ENCODE data around the gene ABCA8. TPM values are rescaled to one million over a fixed set of nuclear protein-coding genes. Genes with fewer than 3 reads are reported as not detected.
"Not testable (repeated sequence)": the region's sequence is repeated elsewhere in the genome, so short reads cannot be mapped to it uniquely, and the experiment has no call there.

ABCA8 gene, protein sequence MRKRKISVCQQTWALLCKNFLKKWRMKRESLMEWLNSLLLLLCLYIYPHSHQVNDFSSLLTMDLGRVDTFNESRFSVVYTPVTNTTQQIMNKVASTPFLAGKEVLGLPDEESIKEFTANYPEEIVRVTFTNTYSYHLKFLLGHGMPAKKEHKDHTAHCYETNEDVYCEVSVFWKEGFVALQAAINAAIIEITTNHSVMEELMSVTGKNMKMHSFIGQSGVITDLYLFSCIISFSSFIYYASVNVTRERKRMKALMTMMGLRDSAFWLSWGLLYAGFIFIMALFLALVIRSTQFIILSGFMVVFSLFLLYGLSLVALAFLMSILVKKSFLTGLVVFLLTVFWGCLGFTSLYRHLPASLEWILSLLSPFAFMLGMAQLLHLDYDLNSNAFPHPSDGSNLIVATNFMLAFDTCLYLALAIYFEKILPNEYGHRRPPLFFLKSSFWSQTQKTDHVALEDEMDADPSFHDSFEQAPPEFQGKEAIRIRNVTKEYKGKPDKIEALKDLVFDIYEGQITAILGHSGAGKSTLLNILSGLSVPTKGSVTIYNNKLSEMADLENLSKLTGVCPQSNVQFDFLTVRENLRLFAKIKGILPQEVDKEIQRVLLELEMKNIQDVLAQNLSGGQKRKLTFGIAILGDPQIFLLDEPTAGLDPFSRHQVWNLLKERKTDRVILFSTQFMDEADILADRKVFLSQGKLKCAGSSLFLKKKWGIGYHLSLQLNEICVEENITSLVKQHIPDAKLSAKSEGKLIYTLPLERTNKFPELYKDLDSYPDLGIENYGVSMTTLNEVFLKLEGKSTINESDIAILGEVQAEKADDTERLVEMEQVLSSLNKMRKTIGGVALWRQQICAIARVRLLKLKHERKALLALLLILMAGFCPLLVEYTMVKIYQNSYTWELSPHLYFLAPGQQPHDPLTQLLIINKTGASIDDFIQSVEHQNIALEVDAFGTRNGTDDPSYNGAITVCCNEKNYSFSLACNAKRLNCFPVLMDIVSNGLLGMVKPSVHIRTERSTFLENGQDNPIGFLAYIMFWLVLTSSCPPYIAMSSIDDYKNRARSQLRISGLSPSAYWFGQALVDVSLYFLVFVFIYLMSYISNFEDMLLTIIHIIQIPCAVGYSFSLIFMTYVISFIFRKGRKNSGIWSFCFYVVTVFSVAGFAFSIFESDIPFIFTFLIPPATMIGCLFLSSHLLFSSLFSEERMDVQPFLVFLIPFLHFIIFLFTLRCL (N-terminal part only)
- total RNA-seq: not detected

DNA sequence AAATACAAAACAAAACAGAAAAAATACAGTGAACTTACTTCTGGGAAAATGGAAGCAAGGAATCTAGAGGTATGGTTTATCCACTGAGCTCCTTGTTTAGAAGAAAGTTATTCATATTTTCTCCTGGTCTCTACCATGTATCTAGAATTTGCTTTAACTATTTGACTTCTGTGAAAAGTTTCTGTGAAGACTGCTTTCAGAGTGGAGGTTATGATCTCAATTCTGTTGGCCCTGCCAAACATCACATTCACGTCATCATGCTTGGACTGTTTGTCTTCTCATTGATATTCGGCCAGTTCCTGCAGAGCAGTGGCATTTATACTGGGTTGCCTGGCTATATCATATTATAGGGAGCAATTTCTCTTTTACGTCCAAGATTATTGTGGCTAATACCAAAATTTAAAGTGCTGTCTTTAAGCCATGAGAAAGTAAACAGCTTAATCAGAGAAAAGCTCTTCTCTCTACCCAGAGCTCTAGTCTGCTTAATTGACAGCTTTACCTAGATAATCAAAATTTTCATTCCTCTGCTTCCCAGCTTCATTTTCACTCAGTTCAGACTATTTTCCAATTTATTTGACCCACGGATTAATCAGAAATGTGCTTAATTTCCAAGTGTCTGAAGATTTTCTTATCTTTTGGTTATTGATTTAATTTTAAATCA lies at the start of gene ABCA8:
ABCA8 (minus strand) TSS at position 212 of the 661 bp plus-strand sequence. CDS start 13,358 bp downstream, outside the sequence.
- intact Hi-C loops (cut with DNase I, micrococcal nuclease): no loop called here
- no peak within 1 kb of the TSS for H3K4me3 Mint-ChIP-seq
- ChIA-PET CTCF (interaction anchor here (0.5 to 0.6 kb wide), 2 partner anchors 172 to 280 kb away, joined by 3 read pairs; no protein-coding TSS in a partner anchor), POLR2A (no interaction called here)
- no peak within 1 kb of the TSS for H3K27ac Mint-ChIP-seq
- no peak for DNase-seq
- no peaks in the 10 kb centered on the region for H3K27me3 Mint-ChIP-seq
- peaks cover 3% of the 10 kb centered on the region for H3K9me3 Mint-ChIP-seq (ENCODE audit: low read depth)
- H3K36me3 Mint-ChIP-seq (ENCODE audit: low read depth): no peaks in the 10 kb centered on the region
- H3K4me1 Mint-ChIP-seq: no peaks in the 10 kb centered on the region
- no peak for ATAC-seq

DNA sequence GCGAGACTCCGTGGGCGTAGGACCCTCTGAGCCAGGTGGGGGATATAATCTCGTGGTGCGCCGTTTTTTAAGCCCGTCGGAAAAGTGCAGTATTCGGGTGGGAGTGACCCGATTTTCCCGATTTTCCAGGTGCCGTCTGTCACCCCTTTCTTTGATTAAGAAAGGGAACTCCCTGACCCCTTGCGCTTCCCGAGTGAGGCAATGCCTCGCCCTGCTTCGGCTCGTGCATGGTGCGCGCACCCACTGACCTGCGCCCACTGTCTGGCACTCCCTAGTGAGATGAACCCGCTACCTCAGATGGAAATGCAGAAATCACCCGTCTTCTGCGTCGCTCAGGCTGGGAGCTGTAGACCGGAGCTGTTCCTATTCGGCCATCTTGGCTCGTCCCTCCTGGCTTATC lies 49.6 kb upstream of the ABCA8 start:
- not testable (repeated sequence) for H3K36me3 Mint-ChIP-seq (ENCODE audit: low read depth)

DNA sequence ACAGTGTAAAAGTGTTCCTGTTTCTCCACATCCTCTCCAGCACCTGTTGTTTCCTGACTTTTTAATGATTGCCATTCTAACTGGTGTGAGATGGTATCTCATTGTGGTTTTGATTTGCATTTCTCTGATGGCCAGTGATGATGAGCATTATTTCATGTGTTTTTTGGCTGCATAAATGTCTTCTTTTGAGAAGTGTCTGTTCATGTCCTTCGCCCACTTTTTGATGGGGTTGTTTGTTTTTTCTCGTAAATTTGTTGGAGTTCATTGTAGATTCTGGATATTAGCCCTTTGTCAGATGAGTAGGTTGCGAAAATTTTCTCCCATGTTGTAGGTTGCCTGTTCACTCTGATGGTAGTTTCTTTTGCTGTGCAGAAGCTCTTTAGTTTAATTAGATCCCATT lies 44.6 kb upstream of the ABCA8 start:
- H3K4me1 Mint-ChIP-seq; H3K27me3 Mint-ChIP-seq; POLR2A ChIA-PET; CTCF ChIA-PET; DNase-seq; H3K36me3 Mint-ChIP-seq (ENCODE audit: low read depth); ATAC-seq; H3K4me3 Mint-ChIP-seq; H3K9me3 Mint-ChIP-seq (ENCODE audit: low read depth); H3K27ac Mint-ChIP-seq; intact Hi-C loops (cut with DNase I, micrococcal nuclease): not testable (repeated sequence)

More for the DNA sequence above, 49.6 kb upstream of the ABCA8 start:
- intact Hi-C loops (cut with DNase I, micrococcal nuclease); H3K4me1 Mint-ChIP-seq; POLR2A ChIA-PET; ATAC-seq; H3K27ac Mint-ChIP-seq; H3K27me3 Mint-ChIP-seq; CTCF ChIA-PET; H3K4me3 Mint-ChIP-seq; H3K9me3 Mint-ChIP-seq (ENCODE audit: low read depth); DNase-seq: not testable (repeated sequence)

DNA sequence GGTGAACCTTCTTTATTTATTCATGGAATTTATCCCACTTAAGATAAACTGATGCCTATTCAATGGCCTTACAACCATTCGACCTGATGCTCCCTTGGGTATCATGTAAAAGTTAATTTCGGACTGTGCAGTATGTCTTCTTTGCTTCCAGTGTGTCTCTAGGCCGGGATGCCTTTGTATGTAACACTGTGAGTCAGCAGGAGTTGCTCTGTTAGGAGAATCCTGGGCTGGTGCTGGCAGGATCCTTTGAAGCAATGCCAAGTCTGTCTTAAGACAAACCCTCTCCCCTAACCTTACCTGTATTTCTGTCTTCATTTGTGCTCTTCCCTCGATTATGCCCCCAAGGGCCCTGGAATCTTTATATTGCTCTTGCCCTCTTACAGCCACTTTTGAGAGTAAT lies 37.9 kb upstream of the ABCA8 start:
- Mint-ChIP-seq H3K4me1 (no peaks in the 10 kb centered on the region), H3K9me3 (ENCODE audit: low read depth) (no peaks in the 10 kb centered on the region), H3K27me3 (no peaks in the 10 kb centered on the region), H3K4me3 (no peak overlapping the region), H3K27ac (no peak overlapping the region), H3K36me3 (ENCODE audit: low read depth) (no peaks in the 10 kb centered on the region)
- ChIA-PET CTCF (no interaction called here), POLR2A (no interaction called here)
- ATAC-seq: no peak
- intact Hi-C loops (cut with DNase I, micrococcal nuclease): no loop called here
- DNase-seq: no peak

DNA sequence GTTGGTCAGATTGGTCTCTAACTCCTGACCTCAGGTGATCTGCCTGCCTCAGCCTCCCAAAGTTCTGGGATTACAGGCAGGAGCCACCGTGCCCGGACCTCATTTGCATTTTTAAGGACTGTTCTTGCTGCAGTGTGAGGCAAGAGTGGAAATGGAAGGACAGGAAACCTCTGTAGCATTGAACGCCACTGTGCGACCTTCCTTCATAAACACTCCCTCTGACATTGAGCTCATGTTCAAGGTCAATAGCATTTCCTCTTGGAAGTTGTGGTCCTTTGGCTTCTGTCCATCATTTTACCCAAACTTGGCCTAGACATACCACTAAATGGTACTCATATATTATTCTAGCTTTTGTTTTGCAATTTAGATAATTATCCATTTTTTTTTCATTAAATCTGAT lies 32.8 kb upstream of the ABCA8 start:
- Mint-ChIP-seq H3K9me3 (ENCODE audit: low read depth) (no peaks in the 10 kb centered on the region), H3K36me3 (ENCODE audit: low read depth) (no peaks in the 10 kb centered on the region), H3K27ac (no peak overlapping the region), H3K4me3 (no peak overlapping the region), H3K27me3 (no peaks in the 10 kb centered on the region), H3K4me1 (no peaks in the 10 kb centered on the region)
- ChIA-PET POLR2A (no interaction called here), CTCF (no interaction called here)
- no peak for ATAC-seq
- no peak for DNase-seq
- intact Hi-C loops (cut with DNase I, micrococcal nuclease): no loop called here

DNA sequence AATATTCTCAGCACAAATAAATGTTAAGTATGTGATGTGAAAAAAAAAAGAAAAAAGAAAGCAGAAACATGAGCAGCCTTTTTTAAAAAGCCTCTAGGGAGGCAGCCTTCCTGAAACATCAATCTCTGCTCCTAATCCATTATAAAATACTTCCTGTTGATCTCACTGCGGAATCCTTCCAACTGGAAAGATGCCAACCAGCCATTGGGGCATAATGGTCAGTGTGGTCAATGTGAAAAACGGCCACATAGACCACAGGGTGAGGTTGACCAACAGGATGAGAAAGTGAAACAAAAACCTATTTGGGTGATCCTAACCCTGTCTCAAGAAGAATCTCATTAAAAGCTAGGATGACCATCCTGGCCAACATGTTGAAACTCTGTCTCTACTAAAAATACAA lies 26.1 kb upstream of the ABCA8 start:
- H3K4me1 Mint-ChIP-seq: no peaks in the 10 kb centered on the region
- H3K27ac Mint-ChIP-seq: no peak overlapping the region
- H3K36me3 Mint-ChIP-seq (ENCODE audit: low read depth): no peaks in the 10 kb centered on the region
- ATAC-seq (no peak), DNase-seq (no peak)
- CTCF ChIA-PET: no interaction called here
- no peak overlapping the region for H3K4me3 Mint-ChIP-seq
- POLR2A ChIA-PET: no interaction called here
- H3K9me3 Mint-ChIP-seq (ENCODE audit: low read depth): no peaks in the 10 kb centered on the region
- peaks cover 2% of the 10 kb centered on the region for H3K27me3 Mint-ChIP-seq
- intact Hi-C loops (cut with DNase I, micrococcal nuclease): no loop called here

DNA sequence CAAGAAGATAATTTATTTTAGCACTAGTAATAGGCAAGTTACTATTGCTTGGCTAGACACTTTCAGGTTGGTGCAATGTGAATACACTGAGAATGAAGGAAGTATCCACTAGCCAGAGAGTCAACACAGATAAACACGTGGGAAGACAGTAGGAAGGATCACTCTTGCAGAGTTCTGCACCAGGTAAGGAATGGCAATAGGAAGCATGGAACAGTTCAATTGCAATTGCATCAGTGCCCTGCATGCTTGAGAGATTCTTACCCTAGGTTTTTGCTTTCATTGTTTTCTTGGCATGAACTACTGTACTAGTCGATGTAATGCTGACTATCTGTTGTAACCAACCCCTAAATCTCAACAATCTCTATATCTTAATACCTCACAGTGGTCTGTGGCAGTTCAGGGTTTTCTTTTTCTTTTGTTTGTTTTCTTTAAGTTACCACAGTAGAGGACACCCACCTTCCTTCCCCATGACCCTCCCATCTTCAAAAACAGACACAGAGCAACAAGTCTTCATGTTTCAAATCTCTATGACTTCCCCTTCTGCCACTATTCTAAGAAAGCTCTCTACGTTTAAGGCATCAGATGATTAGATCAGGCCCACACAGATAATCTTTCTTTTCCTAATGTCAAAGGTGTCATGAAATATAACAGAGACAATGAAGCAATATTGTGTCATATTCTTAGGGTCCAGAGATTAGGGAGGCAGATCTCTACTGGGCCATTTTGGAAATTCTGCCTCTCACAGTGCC lies 18.1 kb upstream of the ABCA8 start:
- ATAC-seq (no peak), DNase-seq (no peak)
- ChIA-PET CTCF (interaction anchor here (0.7 kb wide), 1 partner anchor 505 kb away, joined by 3 read pairs; no protein-coding TSS in a partner anchor), POLR2A (no interaction called here)
- Mint-ChIP-seq H3K27me3 (no peaks in the 10 kb centered on the region), H3K9me3 (ENCODE audit: low read depth) (no peaks in the 10 kb centered on the region), H3K27ac (no peak overlapping the region), H3K36me3 (ENCODE audit: low read depth) (no peaks in the 10 kb centered on the region), H3K4me1 (no peaks in the 10 kb centered on the region), H3K4me3 (no peak overlapping the region)
- intact Hi-C loops (cut with DNase I, micrococcal nuclease): loop anchor here in 1 of 2 experiments (5.0 kb wide), 1 partner anchor 196 kb away; no protein-coding TSS in a partner anchor

DNA sequence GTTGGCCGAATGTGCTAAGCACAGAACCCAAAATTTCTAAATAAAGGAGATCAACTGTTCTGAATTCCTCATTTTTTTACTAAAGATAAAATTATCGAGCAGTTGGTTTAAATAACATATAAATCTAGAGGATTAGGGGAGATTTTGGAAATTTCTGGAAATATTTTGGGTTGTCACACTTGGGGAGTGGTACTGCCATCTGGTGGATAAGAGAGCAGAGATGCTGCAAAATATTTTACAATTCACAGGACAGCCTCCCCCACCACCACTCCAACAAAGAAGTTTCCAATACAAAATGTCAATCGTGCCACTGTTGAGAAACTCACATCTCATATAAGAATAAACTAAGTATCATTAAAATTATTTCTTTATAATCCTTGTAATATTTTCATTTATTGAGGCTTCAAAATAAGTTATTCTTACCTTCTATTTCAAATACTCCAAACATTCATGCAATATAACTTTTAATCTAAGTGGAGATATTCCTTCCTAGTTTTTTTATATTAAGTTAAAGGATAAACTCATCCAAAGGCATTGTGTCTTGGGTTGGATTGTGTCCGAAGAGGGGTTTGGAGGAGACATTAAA lies 17.0 kb upstream of the ABCA8 start:
- no peaks in the 10 kb centered on the region for H3K27me3 Mint-ChIP-seq
- intact Hi-C loops (cut with DNase I, micrococcal nuclease): loop anchor here (1.0 to 5.0 kb wide), 2 partner anchors 195 to 200 kb away; no protein-coding TSS in a partner anchor
- no peaks in the 10 kb centered on the region for H3K4me1 Mint-ChIP-seq
- CTCF ChIA-PET: no interaction called here
- H3K36me3 Mint-ChIP-seq (ENCODE audit: low read depth): no peaks in the 10 kb centered on the region
- H3K27ac Mint-ChIP-seq: no peak overlapping the region
- no peaks in the 10 kb centered on the region for H3K9me3 Mint-ChIP-seq (ENCODE audit: low read depth)
- ATAC-seq (no peak), DNase-seq (no peak)
- POLR2A ChIA-PET: no interaction called here
- H3K4me3 Mint-ChIP-seq: no peak overlapping the region

DNA sequence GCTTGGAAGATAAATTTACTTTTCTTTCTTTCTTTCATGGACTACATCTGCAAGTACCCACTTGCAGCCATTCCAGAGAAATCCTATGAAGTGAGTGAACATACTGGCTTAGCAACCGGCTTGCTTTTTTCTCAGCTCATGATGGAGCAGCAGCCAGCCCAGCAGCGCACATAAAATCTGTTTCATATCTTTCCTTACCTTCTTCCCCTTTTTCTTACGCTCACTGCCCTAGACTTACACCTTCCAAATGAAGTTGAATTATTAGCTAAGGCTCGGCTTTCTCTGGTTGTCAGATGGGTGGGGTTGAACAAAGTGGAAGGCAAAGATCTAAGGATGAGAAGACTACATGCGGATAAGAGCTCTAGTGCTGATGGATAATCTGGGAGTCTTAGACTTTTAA lies 13.9 kb upstream of the ABCA8 start:
- Mint-ChIP-seq H3K4me1 (no peaks in the 10 kb centered on the region), H3K36me3 (ENCODE audit: low read depth) (no peaks in the 10 kb centered on the region), H3K27me3 (no peaks in the 10 kb centered on the region), H3K9me3 (ENCODE audit: low read depth) (no peaks in the 10 kb centered on the region), H3K27ac (no peak overlapping the region), H3K4me3 (no peak overlapping the region)
- intact Hi-C loops (cut with DNase I, micrococcal nuclease): no loop called here
- ChIA-PET CTCF (no interaction called here), POLR2A (no interaction called here)
- no peak for DNase-seq
- no peak for ATAC-seq

DNA sequence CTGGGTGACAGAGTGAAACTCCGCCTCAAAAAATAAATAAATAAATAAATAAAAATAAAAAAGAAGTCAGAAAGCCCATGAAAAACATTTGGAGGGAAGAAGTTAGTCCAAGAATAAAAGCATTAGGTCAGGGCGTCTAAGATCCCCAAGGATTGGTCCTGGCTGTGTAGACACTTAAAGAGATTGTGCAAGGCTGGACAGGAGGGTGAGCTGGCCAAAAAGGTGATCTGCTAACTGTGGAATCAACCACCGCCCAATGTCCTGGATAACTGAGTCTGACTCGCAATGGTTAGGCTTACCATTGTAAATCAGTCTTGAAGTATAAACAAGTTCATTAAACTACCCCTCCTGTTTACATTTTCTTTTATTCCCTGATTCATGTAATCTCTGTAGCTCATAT lies 8.8 kb upstream of the ABCA8 start:
- H3K4me3 Mint-ChIP-seq: no peak overlapping the region
- CTCF ChIA-PET: no interaction called here
- intact Hi-C loops (cut with DNase I, micrococcal nuclease): no loop called here
- no peak overlapping the region for H3K27ac Mint-ChIP-seq
- POLR2A ChIA-PET: no interaction called here
- DNase-seq (no peak), ATAC-seq (no peak)
- H3K4me1 Mint-ChIP-seq: no peaks in the 10 kb centered on the region
- no peaks in the 10 kb centered on the region for H3K36me3 Mint-ChIP-seq (ENCODE audit: low read depth)
- H3K27me3 Mint-ChIP-seq: no peaks in the 10 kb centered on the region
- peaks cover 3% of the 10 kb centered on the region for H3K9me3 Mint-ChIP-seq (ENCODE audit: low read depth)

All from activated CD4-positive, alpha-beta T cell treated with anti-CD3 and anti-CD28 coated beads for 36 hours (primary cell).